Spinal cord (tissue), 10 donors: ENCODE measurements around the gene RBBP6. TPM values are rescaled to one million over a fixed set of nuclear protein-coding genes. Genes with fewer than 3 reads are reported as not detected.
"Not testable (repeated sequence)": the region's sequence is repeated elsewhere in the genome, so short reads cannot be mapped to it uniquely, and the experiment has no call there.

ENCODE experiments used
- DNase-seq, 6 donors: peaks; one replicate each; pipeline versions ENCODE4 v3.0.0 to v3.0.0-alpha.2; 2013 to 2015; ENCODE audit warnings: low spot score in 6 of 6, low read depth in 4 of 6
- H3K27ac ChIP-seq: one replicate; pipeline ENCODE4 v1.5.1; 2013; ENCODE audit warnings: low read depth, low read length, control low read depth
- H3K27me3 ChIP-seq: one replicate; pipeline ENCODE4 v1.6.1; 2013; ENCODE audit warnings: low read length; ENCODE audit not compliant: control insufficient read depth, insufficient read depth
- H3K36me3 ChIP-seq: one replicate; pipeline ENCODE4 v1.6.1; 2013; ENCODE audit warnings: low read length; ENCODE audit not compliant: control insufficient read depth, insufficient read depth
- H3K4me1 ChIP-seq: one replicate; pipeline ENCODE4 v1.6.1; 2013; ENCODE audit warnings: low read length; ENCODE audit not compliant: control insufficient read depth, insufficient read depth
- H3K4me3 ChIP-seq: one replicate; pipeline ENCODE4 v1.5.1; 2013; ENCODE audit warnings: low read depth, low read length, control low read depth
- H3K9me3 ChIP-seq: one replicate; pipeline ENCODE4 v1.6.1; 2013; ENCODE audit warnings: low read length; ENCODE audit not compliant: control insufficient read depth, insufficient read depth
- WGBS: methylation state at CpG from one replicate; pipeline ENCODE4 v1.1.5; 2013; ENCODE audit warnings: missing lambda C conversion rate; ENCODE audit not compliant: insufficient coverage; 5-methylcytosine and 5-hydroxymethylcytosine counted together
- polyA plus RNA-seq, 2 donors: library from polyadenylated mRNA; unstranded; fragments of 120-200 nt; gene quantifications; one replicate each; pipeline ENCODE4 v1.2.1, GENCODE V29; 2013; ENCODE audit not compliant: insufficient read length in 2 of 2
- total RNA-seq, 2 donors: library from RNA; depleted of rRNA in 1 of 2; stranded (reverse); fragments of 120-200 nt in 1 of 2; fragments of >200 nt in 1 of 2; gene quantifications; one replicate each; pipeline versions ENCODE4 v1.2.3 to v1.2.4, GENCODE V29; 2013 to 2014
- donor health status: healthy.

RBBP6 gene
- total and polyA plus RNA-seq, 4 donors = 30.1 to 69.0 (median 52.6) TPM

- H3K27me3 ChIP-seq = no peaks in the 10 kb centered on the region
- no CpG with 5 or more reads among the region's 1 CpG for WGBS
- peaks cover 4% of the 10 kb centered on the region for H3K36me3 ChIP-seq
- H3K4me1 ChIP-seq = no peaks in the 10 kb centered on the region
- H3K9me3 ChIP-seq = no peaks in the 10 kb centered on the region
- DNase-seq = no peak
- no peak overlapping the region for H3K4me3 ChIP-seq
- H3K27ac ChIP-seq = no peak overlapping the region
Observed at GRCh38 chr16:24553983-24554382, 14.6 kb downstream of the RBBP6 start.

GRCh38 chr16:24555346-24555872 lies 16.0 kb downstream of the RBBP6 start:
- Histone ChIP-seq H3K27me3 (no peaks in the 10 kb centered on the region), H3K27ac (no peak overlapping the region), H3K4me3 (no peak overlapping the region), H3K4me1 (no peaks in the 10 kb centered on the region), H3K9me3 (no peaks in the 10 kb centered on the region), H3K36me3 (peaks cover 12% of the 10 kb centered on the region)
- WGBS = no CpG with 5 or more reads among the region's 6 CpGs
- DNase-seq = peak in 1 of 6 donors; percentile 26

GRCh38 chr16:24562811-24563210 lies 23.4 kb downstream of the RBBP6 start:
- DNase-seq = no peak
- Histone ChIP-seq H3K27ac (no peak overlapping the region), H3K4me3 (no peak overlapping the region), H3K4me1 (no peaks in the 10 kb centered on the region), H3K9me3 (no peaks in the 10 kb centered on the region), H3K36me3 (peaks cover 32% of the 10 kb centered on the region), H3K27me3 (no peaks in the 10 kb centered on the region)

- Histone ChIP-seq H3K27ac (no peak overlapping the region), H3K36me3 (peaks cover 46% of the 10 kb centered on the region), H3K4me3 (no peak overlapping the region), H3K9me3 (no peaks in the 10 kb centered on the region), H3K27me3 (no peaks in the 10 kb centered on the region), H3K4me1 (no peaks in the 10 kb centered on the region)
- no CpG with 5 or more reads among the region's 4 CpGs for WGBS
- peak in 2 of 6 donors; percentile 54 to 71 for DNase-seq
Observed at GRCh38 chr16:24568392-24568791, 29.0 kb downstream of the RBBP6 start.

- no peaks in the 10 kb centered on the region for H3K9me3 ChIP-seq
- no peak overlapping the region for H3K4me3 ChIP-seq
- no peak overlapping the region for H3K27ac ChIP-seq
- DNase-seq = no peak
- no peaks in the 10 kb centered on the region for H3K27me3 ChIP-seq
- peaks cover 33% of the 10 kb centered on the region for H3K36me3 ChIP-seq
- H3K4me1 ChIP-seq = no peaks in the 10 kb centered on the region
- WGBS = 80% methylated on average over 3 of the region's 6 CpGs
Observed at GRCh38 chr16:24571096-24571495, 31.7 kb downstream of the RBBP6 start.

- WGBS = 88% methylated on average over 1 of the region's 2 CpGs
- no peak overlapping the region for H3K4me3 ChIP-seq
- no peaks in the 10 kb centered on the region for H3K9me3 ChIP-seq
- no peak overlapping the region for H3K27ac ChIP-seq
- no peak for DNase-seq
- H3K27me3 ChIP-seq = no peaks in the 10 kb centered on the region
- H3K4me1 ChIP-seq = no peaks in the 10 kb centered on the region
- peaks cover 26% of the 10 kb centered on the region for H3K36me3 ChIP-seq
Observed at GRCh38 chr16:24572069-24572468, 32.7 kb downstream of the RBBP6 start.

GRCh38 chr16:24573141-24573540 lies 33.8 kb downstream of the RBBP6 start:
- WGBS = 90% methylated on average over 3 of the region's 6 CpGs
- DNase-seq = no peak

GRCh38 chr16:24574515-24575485 lies 35.4 kb downstream of the RBBP6 start:
- not testable (repeated sequence) for H3K9me3 ChIP-seq, H3K4me1 ChIP-seq, DNase-seq, H3K4me3 ChIP-seq, H3K27ac ChIP-seq, H3K27me3 ChIP-seq
- peaks cover 14% of the 10 kb centered on the region for H3K36me3 ChIP-seq
- WGBS = 97% methylated on average over 51 of the region's 66 CpGs

More at GRCh38 chr16:24573141-24573540, 33.8 kb downstream of the RBBP6 start:
- Histone ChIP-seq H3K4me1 (no peaks in the 10 kb centered on the region), H3K36me3 (peaks cover 23% of the 10 kb centered on the region), H3K4me3 (no peak overlapping the region), H3K27ac (no peak overlapping the region), H3K27me3 (no peaks in the 10 kb centered on the region), H3K9me3 (no peaks in the 10 kb centered on the region)

GRCh38 chr16:24575791-24576190 lies 36.4 kb downstream of the RBBP6 start:
- DNase-seq, H3K9me3 ChIP-seq, H3K4me1 ChIP-seq, H3K4me3 ChIP-seq, H3K27me3 ChIP-seq, H3K36me3 ChIP-seq, H3K27ac ChIP-seq: not testable (repeated sequence)
- WGBS = 93% methylated on average over 2 of the region's 4 CpGs

GRCh38 chr16:24577167-24577566 lies 37.8 kb downstream of the RBBP6 start:
- H3K4me1 ChIP-seq = no peaks in the 10 kb centered on the region
- DNase-seq = no peak

More at GRCh38 chr16:24577167-24577566, 37.8 kb downstream of the RBBP6 start:
- Histone ChIP-seq H3K27me3 (no peaks in the 10 kb centered on the region), H3K9me3 (no peaks in the 10 kb centered on the region), H3K4me3 (no peak overlapping the region), H3K27ac (no peak overlapping the region), H3K36me3 (peaks cover under 1% of the 10 kb centered on the region)
- 90% methylated on average over 2 of the region's 11 CpGs for WGBS
